ENCODE results near the gene PHAF1. TPM values are rescaled to one million over a fixed set of nuclear protein-coding genes. Genes with fewer than 3 reads are reported as not detected.

PHAF1 gene
- total RNA-seq, 4 donors from 2014 or later: 11.4 to 18.9 (median 17.5) TPM

GRCh38 chr16:67148656-67149275 lies 39.0 kb downstream of the PHAF1 start:
- Histone ChIP-seq H3K27ac (no peak overlapping the region), H3K27me3 (no peaks in the 10 kb centered on the region), H3K4me1 (peaks cover 7 to 31% of the 10 kb centered on the region in 2 donors), H3K36me3 (peaks cover 20 to 21% of the 10 kb centered on the region in 2 donors), H3K4me3 (replicated peaks in 1 of 3) (no peak overlapping the region), H3K9me3 (no peaks in the 10 kb centered on the region)
- DNase-seq: no peak
- no peak for TF ChIP-seq POLR2A (IDR thresholded peaks at IDR 0.05)
- no peak for TF ChIP-seq CTCF (IDR thresholded peaks at IDR 0.05)
- intact Hi-C loops (cut with DNase I): no loop called here
- WGBS, 2 donors: 90 to 96% methylated on average over 5 to 9 of the region's 11 CpGs

- Histone ChIP-seq H3K4me1 (peaks cover 7 to 31% of the 10 kb centered on the region in 2 donors), H3K27me3 (no peaks in the 10 kb centered on the region), H3K9me3 (no peaks in the 10 kb centered on the region), H3K4me3 (replicated peaks in 1 of 3) (peak overlapping the region in 1 of 3 donors; percentile 67), H3K36me3 (peaks cover 13 to 14% of the 10 kb centered on the region in 2 donors), H3K27ac (no peak overlapping the region)
- TF ChIP-seq CTCF (IDR thresholded peaks at IDR 0.05): no peak
- no peak for DNase-seq
- intact Hi-C loops (cut with DNase I): loop anchor here (5.0 to 10.0 kb wide), 2 partner anchors 45 to 122 kb away; partner anchors contain the start of genes CBFB and PHAF1
- 76 to 81% methylated on average over 66 to 76 of the region's 77 CpGs for WGBS, 2 donors
Observed at GRCh38 chr16:67149276-67150046, 39.7 kb downstream of the PHAF1 start.

- Histone ChIP-seq H3K4me1 (peaks cover 14 to 37% of the 10 kb centered on the region in 2 donors), H3K4me3 (replicated peaks in 1 of 3) (peak overlapping the region; percentile 60 to 67 (median 61)), H3K9me3 (no peaks in the 10 kb centered on the region), H3K27ac (peak overlapping the region; percentile 73 to 85 (median 83)), H3K36me3 (peaks cover 6 to 9% of the 10 kb centered on the region in 2 donors), H3K27me3 (no peaks in the 10 kb centered on the region)
- intact Hi-C loops (cut with DNase I): loop anchor here (5.0 to 10.0 kb wide), 2 partner anchors 45 to 123 kb away; partner anchors contain the start of genes CBFB and PHAF1
- WGBS, 2 donors: 3 to 37% methylated on average over 7 to 13 of the region's 94 CpGs
- peak; percentile 52 to 65 for DNase-seq
- no peak for TF ChIP-seq POLR2A (IDR thresholded peaks at IDR 0.05)
- TF ChIP-seq CTCF (IDR thresholded peaks at IDR 0.05): no peak
Observed at GRCh38 chr16:67150047-67150832, 40.5 kb downstream of the PHAF1 start.

GRCh38 chr16:67150833-67151396 lies 41.2 kb downstream of the PHAF1 start, which contains the start of gene B3GNT9:
TSS of gene B3GNT9 (minus strand) at chr16:67150998. CDS start at chr16:67150485, 513 bp downstream.
- TF ChIP-seq CTCF (IDR thresholded peaks at IDR 0.05): no peak
- TF ChIP-seq POLR2A (IDR thresholded peaks at IDR 0.05): peak in 1 of 2 donors; percentile 56
- peak within 1 kb of the TSS; percentile 73 to 85 (median 83) for H3K27ac ChIP-seq
- H3K27me3 ChIP-seq: no peaks in the 10 kb centered on the region
- 0% methylated on average over 9 of the region's 34 CpGs; no CpG with 5 or more reads in 1 of the 2 donors for WGBS, 2 donors
- H3K4me1 ChIP-seq: peaks cover 19 to 43% of the 10 kb centered on the region in 2 donors
- DNase-seq: peak; percentile 87 to 89
- H3K9me3 ChIP-seq: no peaks in the 10 kb centered on the region
- peaks cover 0 to 7% of the 10 kb centered on the region in 2 donors for H3K36me3 ChIP-seq
- peak within 1 kb of the TSS; percentile 60 to 67 (median 61) for H3K4me3 ChIP-seq (replicated peaks in 1 of 3)
- intact Hi-C loops (cut with DNase I): loop anchor here (5.0 to 10.0 kb wide), 2 partner anchors 46 to 124 kb away; partner anchors contain the start of genes CBFB and PHAF1

Measured in thyroid gland (tissue), 4 donors.